ENCODE results near the gene TASP1. TPM values are rescaled to one million over a fixed set of nuclear protein-coding genes. Genes with fewer than 3 reads are reported as not detected.
"Not testable (repeated sequence)": the region's sequence is repeated elsewhere in the genome, so short reads cannot be mapped to it uniquely, and the experiment has no call there.

The TASP1 gene
- polyA plus RNA-seq, 3 donors, result 4.4 to 6.4 (median 4.6) TPM

DNA sequence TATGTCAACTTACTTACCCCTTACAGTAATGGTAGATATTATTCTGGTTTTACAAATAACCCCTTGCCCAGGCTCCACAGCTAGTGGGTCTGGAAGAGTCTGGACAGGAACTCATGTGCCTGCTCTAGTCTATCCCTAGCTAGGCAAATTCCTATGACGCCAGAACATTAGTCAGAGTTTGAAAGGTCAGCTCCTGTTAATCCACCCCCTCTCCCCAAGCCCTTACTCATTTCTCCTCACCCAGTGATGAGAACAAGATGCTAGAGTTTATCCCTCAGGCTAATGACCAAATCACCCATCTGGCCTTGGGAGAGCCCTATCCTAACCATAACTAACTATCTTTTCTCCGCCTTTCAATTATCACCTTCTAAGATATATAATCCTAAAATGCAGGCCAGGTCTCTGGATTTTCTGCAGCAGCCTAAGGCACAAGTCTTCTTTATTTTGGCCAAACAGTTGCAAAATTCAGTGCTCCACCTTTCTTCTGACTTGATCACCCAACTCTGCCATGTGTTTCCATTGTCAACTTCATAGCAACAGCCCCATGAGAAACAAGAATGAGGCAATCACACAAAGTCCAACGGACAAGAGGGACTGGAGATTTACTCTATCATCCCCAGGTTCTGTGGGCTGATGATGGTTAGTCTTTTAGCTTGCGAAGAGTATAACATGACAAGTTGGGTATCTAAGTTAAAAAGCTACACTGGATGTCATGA is 113.3 kb downstream of the TASP1 start:
- 81 to 92% (median 82%) methylated on average over 4 of the region's 4 CpGs for WGBS, 3 donors
- H3K27ac ChIP-seq (ENCODE audit: low read depth, low read length), result no peak overlapping the region

DNA sequence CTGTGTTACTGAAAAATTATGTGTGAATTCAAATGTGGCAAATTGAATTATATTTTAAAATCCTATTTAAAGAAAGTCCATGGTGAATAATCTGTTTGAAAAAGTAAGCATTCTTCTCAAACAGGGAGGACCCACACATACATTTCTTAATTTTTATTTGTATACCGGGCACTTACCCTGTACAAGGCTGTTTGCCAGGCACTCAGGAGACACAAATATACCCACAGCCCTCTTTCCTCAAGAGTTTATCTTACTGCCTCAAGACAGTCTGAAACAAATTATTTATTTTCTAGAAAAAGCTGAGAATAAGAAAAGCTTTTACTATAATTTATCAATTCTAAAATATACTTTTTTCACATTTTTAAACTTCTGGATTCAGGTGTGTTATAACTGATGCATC is 114.4 kb downstream of the TASP1 start:
- H3K27ac ChIP-seq (ENCODE audit: low read depth, low read length), result no peak overlapping the region
- 91 to 100% (median 98%) methylated on average over 1 of the region's 1 CpG for WGBS, 3 donors

DNA sequence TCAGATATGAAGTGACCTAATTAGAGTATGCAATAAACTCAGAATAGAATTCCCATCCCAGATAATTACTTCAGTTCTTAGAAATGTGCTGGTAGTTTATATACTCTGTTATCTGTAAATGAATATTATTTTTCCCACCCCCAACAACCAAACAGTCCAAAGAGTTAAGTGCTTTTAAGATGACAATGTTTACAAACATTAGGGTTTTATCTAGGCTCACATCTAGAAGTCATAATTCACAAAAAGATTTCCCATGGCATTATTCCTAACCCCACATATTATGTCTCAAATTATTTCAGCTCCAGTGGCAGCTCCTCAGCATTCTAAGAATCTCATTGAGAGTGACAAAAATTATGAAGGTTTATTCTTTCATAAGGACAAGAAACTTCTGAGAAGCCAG is 120.9 kb downstream of the TASP1 start:
- H3K27ac ChIP-seq (ENCODE audit: low read depth, low read length), result no peak overlapping the region

DNA sequence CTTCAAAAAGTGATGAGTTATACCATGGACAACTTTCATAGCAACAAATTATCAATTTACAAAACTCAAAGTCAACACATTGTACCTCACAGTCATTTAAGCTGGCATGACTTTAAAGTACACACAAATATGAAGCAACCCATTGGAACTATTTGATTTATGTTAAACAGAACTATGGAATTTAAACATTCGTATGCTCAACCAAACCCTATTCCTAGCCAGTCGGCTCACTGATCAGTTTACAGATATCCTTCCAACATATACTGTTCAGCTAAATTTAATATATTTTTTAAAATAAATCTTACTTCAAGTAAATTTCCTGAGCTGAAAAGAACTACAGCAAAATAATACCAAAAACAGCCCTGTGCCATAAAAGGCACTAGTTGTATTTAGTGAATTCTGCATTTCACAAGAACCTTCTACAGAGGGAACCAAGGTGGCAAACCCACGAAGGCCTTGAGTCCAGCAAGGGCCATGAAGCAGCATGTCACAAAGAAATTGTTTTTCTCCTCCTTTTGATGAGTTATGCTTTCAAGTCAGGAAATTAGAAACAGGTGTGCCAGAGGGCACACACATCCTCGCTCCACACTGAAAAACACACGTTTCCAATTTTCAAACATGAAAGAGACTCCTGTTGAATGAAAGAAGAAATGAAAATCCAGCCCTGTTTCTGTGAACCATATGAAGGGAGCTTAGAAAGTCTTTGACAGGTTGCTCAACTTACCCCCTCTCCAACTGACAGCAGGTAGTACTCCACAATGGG is 122.8 kb downstream of the TASP1 start:
- no peak overlapping the region for H3K27ac ChIP-seq (ENCODE audit: low read depth, low read length)
- WGBS, 3 donors, result 85 to 89% (median 88%) methylated on average over 5 of the region's 5 CpGs

DNA sequence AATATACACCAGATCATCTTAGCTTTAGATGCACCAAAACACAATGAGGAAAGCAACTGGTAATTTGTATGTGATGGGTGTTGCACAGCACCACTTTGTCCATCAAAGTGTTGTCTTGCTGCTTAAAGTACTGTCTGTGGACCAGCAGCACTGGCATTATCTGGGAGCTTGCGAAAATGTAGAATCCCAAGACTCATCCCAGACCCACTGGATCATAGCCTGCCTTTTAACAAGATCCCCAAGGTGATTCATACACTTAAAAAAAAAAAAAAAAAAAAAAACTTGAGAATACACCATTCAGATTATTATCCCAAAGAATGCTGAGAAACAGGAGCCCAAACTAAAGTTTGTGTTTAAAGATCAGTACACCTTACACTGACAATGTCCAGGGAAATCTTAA is 123.4 kb downstream of the TASP1 start:
- 90 to 95% (median 92%) methylated on average over 1 of the region's 1 CpG for WGBS, 3 donors
- no peak overlapping the region for H3K27ac ChIP-seq (ENCODE audit: low read depth, low read length)

DNA sequence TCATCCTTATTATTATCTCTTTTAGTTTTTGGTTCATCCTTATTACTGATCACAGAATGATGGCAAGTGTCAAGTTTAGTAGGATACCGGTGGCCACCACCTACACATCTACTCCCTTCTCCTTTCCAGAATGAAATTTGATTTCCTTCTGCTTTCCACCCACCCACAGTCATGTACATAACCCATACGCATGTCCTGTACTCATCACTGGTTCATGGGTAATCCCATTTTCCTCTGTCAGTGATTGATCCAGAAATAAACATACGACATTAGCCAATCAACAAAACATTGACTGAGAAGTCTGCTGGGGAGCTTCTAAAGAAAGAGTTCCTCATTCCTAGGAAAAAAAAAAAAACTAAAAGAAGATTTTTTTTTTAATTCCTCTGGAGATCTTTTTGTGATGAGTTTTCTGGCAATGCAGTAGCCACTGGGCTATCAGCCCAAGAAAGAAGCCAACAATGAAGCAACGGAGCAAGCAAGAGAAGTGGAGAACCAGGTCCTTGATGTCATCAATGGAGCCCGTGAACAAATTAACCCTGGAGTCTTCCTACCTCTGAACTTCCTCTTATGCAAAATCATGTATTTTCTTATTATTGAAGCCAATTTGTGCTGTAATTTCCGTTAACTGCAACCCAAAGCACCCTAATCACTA is 127.8 kb downstream of the TASP1 start:
- no peak overlapping the region for H3K27ac ChIP-seq (ENCODE audit: low read depth, low read length)

DNA sequence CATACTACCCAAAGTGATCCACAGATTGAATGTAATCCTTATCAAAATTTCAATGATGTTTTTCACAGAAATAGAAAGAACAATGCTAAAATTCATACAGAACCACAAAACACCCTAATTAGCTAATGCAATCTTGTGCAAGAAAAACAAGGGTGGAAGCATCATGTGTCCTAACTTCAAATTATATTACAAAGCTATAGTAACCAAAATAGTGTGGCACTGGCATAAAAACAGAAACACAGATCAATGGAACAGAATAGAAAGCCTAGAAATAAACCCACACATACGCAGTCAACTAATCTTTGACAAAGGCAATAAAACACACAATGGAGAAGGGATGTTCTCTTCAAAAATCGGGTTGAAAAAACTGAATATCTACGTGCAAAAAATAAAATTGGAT is 131.1 kb downstream of the TASP1 start:
- WGBS, 3 donors, result 64 to 65% (median 65%) methylated on average over 3 of the region's 3 CpGs
- H3K27ac ChIP-seq (ENCODE audit: low read depth, low read length), result no peak overlapping the region

More for the DNA sequence above, 127.8 kb downstream of the TASP1 start:
- WGBS, 3 donors, result 70 to 86% (median 71%) methylated on average over 6 of the region's 6 CpGs

DNA sequence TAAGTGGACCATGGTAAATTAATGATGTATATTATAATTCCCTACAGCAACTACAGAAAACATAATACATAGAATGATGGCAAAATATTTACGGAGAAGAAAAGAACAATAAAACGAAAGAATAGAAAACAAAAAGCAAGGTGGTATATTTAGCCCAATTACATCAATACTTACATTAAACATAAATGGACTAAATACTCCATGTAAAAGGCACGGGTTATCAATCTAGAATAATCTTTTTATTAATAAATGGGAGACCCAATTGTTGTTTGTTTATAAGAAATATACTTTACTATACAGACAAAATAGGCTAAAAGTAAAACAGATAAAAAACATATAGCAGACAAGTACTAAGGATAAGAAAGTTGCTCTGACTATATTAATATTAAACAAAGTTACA is 137.2 kb downstream of the TASP1 start:
- no peak overlapping the region for H3K27ac ChIP-seq (ENCODE audit: low read depth, low read length)
- 95 to 97% (median 97%) methylated on average over 3 of the region's 3 CpGs for WGBS, 3 donors

DNA sequence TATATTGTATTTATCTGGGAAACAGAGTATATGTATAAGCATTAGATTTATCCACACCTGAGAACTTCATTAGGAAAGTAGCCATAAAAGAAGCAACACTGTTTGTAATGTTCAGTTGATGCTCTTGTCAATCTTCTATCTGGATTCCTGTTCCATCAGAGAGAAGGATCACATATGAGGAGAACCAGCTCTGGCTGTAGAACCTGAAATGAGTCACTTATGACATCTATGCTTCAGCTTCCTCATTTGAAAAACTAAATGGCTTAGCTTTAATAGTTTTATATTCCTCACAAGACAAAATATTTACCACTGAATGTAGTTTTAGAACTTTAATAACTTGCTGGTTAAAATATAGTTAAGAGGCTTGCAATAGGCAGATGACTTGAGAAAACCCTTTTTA is 144.7 kb downstream of the TASP1 start:
- H3K27ac ChIP-seq (ENCODE audit: low read depth, low read length), result no peak overlapping the region

DNA sequence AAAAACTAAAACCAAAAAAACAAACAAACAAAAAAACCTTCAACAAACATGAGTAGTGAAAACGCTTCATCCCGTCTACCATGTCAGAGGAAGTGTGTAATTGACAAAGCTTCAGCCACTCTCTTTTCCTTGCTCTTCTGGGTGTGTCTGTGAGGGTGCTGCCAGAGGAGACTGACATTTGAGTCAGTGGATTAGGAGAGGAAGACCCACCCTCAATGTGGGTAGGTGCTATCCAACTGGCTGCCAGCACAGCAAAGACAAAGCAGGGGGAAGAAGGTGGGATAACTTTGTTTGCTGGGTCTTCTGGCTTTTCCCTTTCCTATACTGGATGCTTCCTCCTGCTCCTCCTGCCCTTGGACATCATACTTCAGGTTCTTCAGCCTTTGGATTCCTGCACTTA is 145.6 kb downstream of the TASP1 start:
- H3K27ac ChIP-seq (ENCODE audit: low read depth, low read length), result no peak overlapping the region

DNA sequence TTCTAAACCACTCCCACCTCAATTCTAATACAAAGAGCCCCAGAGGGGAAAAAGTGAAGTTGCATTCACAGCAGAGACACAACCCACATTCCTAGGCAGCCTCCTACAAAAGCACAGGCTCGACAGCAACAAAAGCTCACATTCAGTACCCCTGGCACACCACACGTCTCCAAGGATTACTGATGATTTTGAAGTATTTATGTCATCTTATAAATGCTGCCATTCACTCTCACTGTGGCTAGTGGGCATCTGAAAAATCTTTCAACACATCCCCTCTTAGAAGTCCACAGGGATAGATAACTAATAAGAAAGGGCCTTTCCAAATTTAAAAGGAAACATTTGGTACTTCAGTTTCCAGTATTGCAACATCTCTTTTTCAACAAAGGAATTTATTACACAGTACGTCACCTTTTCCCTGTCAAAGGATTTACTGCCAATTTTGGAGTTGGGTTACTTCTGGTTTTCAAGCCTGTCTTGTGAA is 146.7 kb downstream of the TASP1 start:
- no peak overlapping the region for H3K27ac ChIP-seq (ENCODE audit: low read depth, low read length)

More for the DNA sequence above, 145.6 kb downstream of the TASP1 start:
- WGBS, 3 donors, result 49 to 75% (median 50%) methylated on average over 2 of the region's 2 CpGs

DNA sequence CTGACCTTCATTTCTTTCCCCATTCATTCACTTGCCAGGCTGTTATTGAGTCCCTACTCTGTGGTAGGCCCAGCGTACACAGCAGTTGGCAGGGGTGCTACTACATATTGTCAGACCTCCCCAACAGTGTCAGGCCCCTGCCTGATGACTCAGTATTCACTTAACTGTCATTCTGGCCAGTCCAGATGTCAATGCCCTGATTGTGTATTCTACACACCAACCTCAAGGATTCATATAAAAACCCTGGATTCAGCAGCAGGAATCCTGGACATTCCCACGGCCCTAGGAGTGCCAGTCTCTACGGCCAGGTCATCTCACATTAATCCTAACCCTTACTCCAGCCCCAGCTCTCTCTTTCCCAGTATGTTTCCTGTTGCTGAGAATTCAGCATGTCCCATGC is 151.5 kb downstream of the TASP1 start:
- H3K27ac ChIP-seq (ENCODE audit: low read depth, low read length), result no peak overlapping the region
- WGBS, 3 donors, result 94 to 96% (median 95%) methylated on average over 3 of the region's 3 CpGs

More for the DNA sequence above, 146.7 kb downstream of the TASP1 start:
- WGBS, 3 donors, result 22 to 56% (median 29%) methylated on average over 3 of the region's 3 CpGs

DNA sequence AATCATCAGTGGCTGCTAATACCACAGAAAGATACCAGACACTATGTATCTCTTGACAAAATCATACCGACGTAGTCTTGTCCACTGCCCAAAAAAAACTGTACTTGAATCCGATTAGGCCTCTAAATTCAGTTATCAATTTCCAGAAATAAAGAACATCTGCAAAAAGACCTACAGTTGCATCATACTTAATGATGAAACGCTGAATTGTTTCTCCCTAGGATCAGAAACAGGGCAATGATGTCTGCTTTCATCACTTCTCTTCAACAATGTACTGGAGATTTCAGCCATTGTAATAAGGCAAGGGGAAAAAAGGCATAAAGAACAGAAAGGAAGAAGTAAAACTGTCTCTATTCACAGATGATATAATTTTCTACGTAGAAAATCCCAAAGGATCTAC is 152.0 kb downstream of the TASP1 start:
- no peak overlapping the region for H3K27ac ChIP-seq (ENCODE audit: low read depth, low read length)
- WGBS, 3 donors, result 73 to 98% (median 93%) methylated on average over 5 of the region's 5 CpGs

DNA sequence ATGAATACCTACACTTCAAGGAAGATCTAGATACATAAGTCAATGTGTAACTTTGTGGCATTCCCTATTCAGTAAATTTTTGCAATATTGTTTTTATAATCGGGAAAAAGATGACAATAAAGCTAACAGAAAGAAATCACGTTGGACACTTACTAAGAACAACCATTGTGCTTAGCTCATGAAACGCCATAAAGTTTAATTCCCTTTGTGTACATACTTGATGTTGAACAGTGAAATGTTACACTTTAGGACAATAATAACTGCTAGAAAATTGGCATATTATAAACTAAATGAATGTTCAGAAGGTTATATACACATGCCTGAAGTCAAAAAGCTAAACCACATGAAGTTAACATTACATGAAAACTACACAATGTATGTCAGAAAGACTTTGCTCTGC is 153.2 kb downstream of the TASP1 start:
- WGBS, 3 donors, result 89 to 92% (median 92%) methylated on average over 3 of the region's 3 CpGs
- H3K27ac ChIP-seq (ENCODE audit: low read depth, low read length), result no peak overlapping the region

DNA sequence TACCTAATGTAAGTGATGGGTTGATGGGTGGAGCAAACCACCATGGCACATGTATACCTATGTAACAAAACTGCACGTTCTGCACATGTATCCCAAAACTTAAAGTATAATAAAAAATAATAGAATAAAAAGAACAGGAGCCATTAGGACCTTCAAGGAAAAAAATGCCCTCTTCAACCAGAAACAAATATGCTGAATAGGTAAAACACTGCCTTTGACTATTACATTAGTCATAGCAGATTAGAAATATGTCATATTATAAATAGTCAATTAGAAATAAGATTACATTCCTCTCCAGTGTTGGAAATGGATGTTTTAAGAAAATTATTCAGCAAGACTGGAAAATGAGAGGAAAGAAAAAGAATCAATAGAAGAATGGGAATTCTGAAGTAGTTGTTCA is 153.7 kb downstream of the TASP1 start:
- H3K27ac ChIP-seq (ENCODE audit: low read depth, low read length), result not testable (repeated sequence)
- WGBS, 3 donors, result 92 to 94% (median 93%) methylated on average over 1 of the region's 1 CpG

DNA sequence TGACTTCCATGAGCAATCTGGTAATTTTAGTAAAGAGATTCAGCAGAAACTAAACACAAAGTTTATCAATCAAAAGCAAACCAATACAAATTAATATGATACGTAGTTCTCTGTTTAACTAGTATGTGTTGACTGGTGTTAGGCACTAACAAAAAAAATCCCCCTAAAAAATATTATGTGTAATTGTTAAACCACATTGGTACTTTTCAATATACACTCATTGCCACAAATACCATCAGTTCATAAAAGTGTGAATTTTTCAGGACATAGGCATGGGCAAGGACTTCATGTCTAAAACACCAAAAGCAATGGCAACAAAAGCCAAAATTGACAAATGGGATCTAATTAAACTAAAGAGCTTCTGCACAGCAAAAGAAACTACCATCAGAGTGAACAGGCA is 155.3 kb downstream of the TASP1 start:
- WGBS, 3 donors, result 93 to 97% (median 96%) methylated on average over 1 of the region's 1 CpG
- H3K27ac ChIP-seq (ENCODE audit: low read depth, low read length), result not testable (repeated sequence)

DNA sequence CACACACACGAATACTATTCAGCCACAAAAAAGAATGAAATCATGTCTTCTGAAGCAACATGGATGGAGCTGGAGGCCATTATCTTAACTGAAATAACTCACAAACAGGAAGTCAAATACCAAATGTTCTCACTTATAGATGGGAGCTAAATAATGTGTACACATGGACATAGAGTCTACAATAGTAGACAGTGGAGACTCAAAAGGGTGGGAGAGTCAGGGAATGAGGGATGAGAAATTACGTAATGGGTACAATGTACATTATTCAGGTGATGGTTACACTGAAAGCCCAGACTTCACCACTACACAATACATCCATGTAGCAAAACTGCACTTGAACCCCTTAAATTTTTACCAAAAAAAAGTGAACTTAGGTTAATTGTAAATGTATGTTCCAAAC is 160.4 kb downstream of the TASP1 start:
- 76 to 98% (median 95%) methylated on average over 2 of the region's 2 CpGs for WGBS, 3 donors
- H3K27ac ChIP-seq (ENCODE audit: low read depth, low read length), result no peak overlapping the region

DNA sequence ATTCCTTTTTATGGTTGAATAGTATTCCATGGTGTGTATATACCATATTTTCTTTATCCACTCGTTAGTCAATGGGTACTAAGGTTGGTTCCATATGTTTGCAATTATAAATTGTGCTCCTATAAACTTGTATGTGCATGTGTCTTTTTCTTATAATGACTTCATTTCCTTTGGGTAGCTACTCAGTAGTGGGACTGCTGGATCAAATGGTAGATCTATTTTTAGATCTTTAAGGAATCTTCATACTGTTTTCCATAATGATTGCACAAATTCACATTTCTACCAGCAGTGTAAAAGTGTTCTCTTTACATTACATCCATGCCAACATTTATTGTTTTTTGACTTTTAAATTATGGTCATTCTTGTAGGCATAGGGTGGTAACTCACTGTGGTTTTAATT is 164.3 kb downstream of the TASP1 start:
- 88 to 100% (median 95%) methylated on average over 1 of the region's 1 CpG for WGBS, 3 donors

DNA sequence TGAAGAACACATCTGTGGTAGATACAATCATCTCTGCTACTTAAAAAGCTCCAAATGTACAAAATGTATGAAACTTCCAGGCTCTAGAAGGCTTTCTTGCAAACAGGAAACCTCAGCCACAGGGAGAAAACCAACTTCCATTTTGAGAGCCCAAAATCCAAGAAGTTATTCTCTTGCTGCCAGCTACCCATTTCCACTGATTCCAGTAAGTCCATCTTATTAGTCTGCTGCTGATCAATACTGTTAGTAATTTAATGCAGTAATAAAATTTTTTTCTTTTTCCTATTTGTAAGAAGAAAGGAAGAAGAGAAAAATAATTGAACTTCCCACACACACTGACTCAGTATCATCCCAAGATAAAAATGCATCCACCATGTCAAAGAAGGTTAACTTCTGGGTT is 169.5 kb downstream of the TASP1 start:
- no peak overlapping the region for H3K27ac ChIP-seq (ENCODE audit: low read depth, low read length)

More for the DNA sequence above, 164.3 kb downstream of the TASP1 start:
- H3K27ac ChIP-seq (ENCODE audit: low read depth, low read length), result no peak overlapping the region

DNA sequence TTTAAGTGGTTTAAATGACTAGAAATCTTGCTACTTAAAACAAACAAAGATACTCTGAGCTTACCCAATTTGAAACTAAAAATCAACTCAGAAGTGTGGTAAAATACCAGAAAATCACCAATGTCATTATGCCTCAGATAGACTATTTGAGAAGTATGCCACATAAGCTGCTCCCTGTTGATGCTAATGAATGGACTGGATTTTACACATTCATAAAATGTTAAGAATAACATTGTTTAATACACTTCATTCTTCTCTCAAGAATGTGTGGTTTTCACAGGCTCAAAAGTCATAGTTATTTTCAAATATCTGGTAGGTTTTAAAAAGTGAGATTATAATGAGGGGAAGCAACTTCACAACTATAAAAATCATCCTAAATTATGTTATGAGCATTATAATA is 170.6 kb downstream of the TASP1 start:
- no peak overlapping the region for H3K27ac ChIP-seq (ENCODE audit: low read depth, low read length)
